Measurements from ENCODE around the gene RUFY3. TPM values are rescaled to one million over a fixed set of nuclear protein-coding genes. Genes with fewer than 3 reads are reported as not detected.
A peak's percentile ranks its signal among the peaks of the same experiment; 100 is the strongest.

RUFY3 gene
- total and polyA plus RNA-seq, 2 experiments from 2014 or later = 18.3 to 29.2 TPM

GRCh38 chr4:70709611-70710205 is 12.1 kb upstream of the RUFY3 start:
- no peak overlapping the region for H3K27ac ChIP-seq (ENCODE audit: low read depth)
- peaks cover 7% of the 10 kb centered on the region; the same call in 1 of the 2 replicates for H3F3A ChIP-seq (replicated peaks; ENCODE audit: low read depth)
- peaks cover 17% of the 10 kb centered on the region for H3K27me3 ChIP-seq (ENCODE audit: insufficient read depth)
- H4K20me1 ChIP-seq (replicated peaks; ENCODE audit: insufficient read depth) = peaks cover 5% of the 10 kb centered on the region
- Mint-ChIP-seq H3K36me3 (ENCODE audit: low read depth) (no peaks in the 10 kb centered on the region), H3K4me1 (peaks cover 37% of the 10 kb centered on the region; the same call in 2 of the 3 replicates), H3K27me3 (ENCODE audit: insufficient read depth, low read depth, poor library complexity) (peaks cover 7% of the 10 kb centered on the region), H3K4me3 (no peak overlapping the region), H3K27ac (no peak overlapping the region; the same call in 1 of the 2 replicates), H3K9me3 (no peaks in the 10 kb centered on the region)
- ATAC-seq (no peak), DNase-seq (ENCODE audit: low spot score) (no peak)
- H3K79me2 ChIP-seq (replicated peaks; ENCODE audit: insufficient read depth) = peaks cover 46% of the 10 kb centered on the region
- H3K4me2 ChIP-seq = no peak overlapping the region
- no peak overlapping the region for H3K4me3 ChIP-seq
- peaks cover 19% of the 10 kb centered on the region; the same call in 1 of the 2 replicates for H3K4me1 ChIP-seq (ENCODE audit: insufficient read depth)
- H3K9me2 ChIP-seq (ENCODE audit: insufficient read depth) = no peaks in the 10 kb centered on the region
- no peak overlapping the region for H2AFZ ChIP-seq
- no peaks in the 10 kb centered on the region for H3K36me3 ChIP-seq (ENCODE audit: insufficient read depth)
- TF ChIP-seq CREB1 (CRISPR knock-in tag; IDR thresholded peaks at IDR 0.05; ENCODE audit: low read depth) = no peak

GRCh38 chr4:70711599-70711998 is 10.2 kb upstream of the RUFY3 start:
- Histone ChIP-seq H4K20me1 (replicated peaks; ENCODE audit: insufficient read depth) (peaks cover 4% of the 10 kb centered on the region), H3K9me2 (ENCODE audit: insufficient read depth) (no peaks in the 10 kb centered on the region), H3K27ac (ENCODE audit: low read depth) (0 out of 2 replicates have a peak overlapping the region, but pooled peaks have one; percentile 12), H3K4me2 (no peak overlapping the region), H3K79me2 (replicated peaks; ENCODE audit: insufficient read depth) (peaks cover 53% of the 10 kb centered on the region), H3K4me3 (no peak overlapping the region), H3K27me3 (ENCODE audit: insufficient read depth) (peaks cover 10% of the 10 kb centered on the region), H2AFZ (no peak overlapping the region), H3F3A (replicated peaks; ENCODE audit: low read depth) (no peaks in the 10 kb centered on the region), H3K4me1 (ENCODE audit: insufficient read depth) (peaks cover 16% of the 10 kb centered on the region; the same call in 1 of the 2 replicates), H3K36me3 (ENCODE audit: insufficient read depth) (no peaks in the 10 kb centered on the region; the same call in 1 of the 2 replicates)
- Mint-ChIP-seq H3K36me3 (ENCODE audit: low read depth) (no peaks in the 10 kb centered on the region), H3K9me3 (no peaks in the 10 kb centered on the region), H3K4me1 (peaks cover 32% of the 10 kb centered on the region; the same call in 2 of the 3 replicates), H3K27me3 (ENCODE audit: insufficient read depth, low read depth, poor library complexity) (peaks cover 3% of the 10 kb centered on the region), H3K27ac (no peak overlapping the region), H3K4me3 (no peak overlapping the region)
- ATAC-seq (no peak), DNase-seq (ENCODE audit: low spot score) (no peak)
- TF ChIP-seq REST (IDR thresholded peaks at IDR 0.05; ENCODE audit: unreplicated experiment) = no peak
- no peak for TF ChIP-seq JUNB (IDR thresholded peaks at IDR 0.05; ENCODE audit: unreplicated experiment)

- Mint-ChIP-seq H3K9me3 (no peaks in the 10 kb centered on the region; the same call in 2 of the 3 replicates), H3K4me3 (no peak overlapping the region), H3K27me3 (ENCODE audit: insufficient read depth, low read depth, poor library complexity) (peaks cover 3% of the 10 kb centered on the region), H3K36me3 (ENCODE audit: low read depth) (no peaks in the 10 kb centered on the region), H3K27ac (no peak overlapping the region), H3K4me1 (peaks cover 32% of the 10 kb centered on the region; the same call in 2 of the 3 replicates)
- no peak for ATAC-seq
- peaks cover 14% of the 10 kb centered on the region; the same call in 1 of the 2 replicates for H3K4me1 ChIP-seq (ENCODE audit: insufficient read depth)
- H4K20me1 ChIP-seq (replicated peaks; ENCODE audit: insufficient read depth) = no peaks in the 10 kb centered on the region
- H3F3A ChIP-seq (replicated peaks; ENCODE audit: low read depth) = no peaks in the 10 kb centered on the region
- H2AFZ ChIP-seq = no peak overlapping the region
- peaks cover 47% of the 10 kb centered on the region for H3K79me2 ChIP-seq (replicated peaks; ENCODE audit: insufficient read depth)
- no peak overlapping the region for H3K4me3 ChIP-seq
- no peak overlapping the region for H3K27ac ChIP-seq (ENCODE audit: low read depth)
- DNase-seq (ENCODE audit: low spot score) = no peak
- no peaks in the 10 kb centered on the region for H3K9me2 ChIP-seq (ENCODE audit: insufficient read depth)
- no peak overlapping the region for H3K4me2 ChIP-seq
- no peaks in the 10 kb centered on the region; the same call in 1 of the 2 replicates for H3K36me3 ChIP-seq (ENCODE audit: insufficient read depth)
- H3K27me3 ChIP-seq (ENCODE audit: insufficient read depth) = peaks cover 4% of the 10 kb centered on the region; the same call in 1 of the 2 replicates
- TF ChIP-seq CREB1 (CRISPR knock-in tag; IDR thresholded peaks at IDR 0.05; ENCODE audit: low read depth) = no peak
- TF ChIP-seq CTCF (conservative IDR thresholded peaks at IDR 0.05; ENCODE audit: low read depth in 2 of 2) = no peak
- no peak for TF ChIP-seq JUNB (IDR thresholded peaks at IDR 0.05; ENCODE audit: unreplicated experiment)
- TF ChIP-seq ZNF331 (CRISPR knock-in tag; IDR thresholded peaks at IDR 0.05; ENCODE audit: low read depth) = no peak
- TF ChIP-seq EZH2 (IDR thresholded peaks at IDR 0.05; ENCODE audit: low read depth, unreplicated experiment) = no peak
- TF ChIP-seq NANOG (IDR thresholded peaks at IDR 0.05; ENCODE audit: borderline replicate concordance) = no peak
- TF ChIP-seq REST (IDR thresholded peaks at IDR 0.05; ENCODE audit: unreplicated experiment) = no peak
These were observed 9.6 kb upstream of the RUFY3 start for GRCh38 chr4:70712150-70712549.

Data from GM23338 (cell line).